Colonic mucosa (tissue), 4 donors: ENCODE results near the gene CDH15. TPM values are rescaled to one million over a fixed set of nuclear protein-coding genes. Genes with fewer than 3 reads are reported as not detected.

Experiments
- DNase-seq: peaks from one replicate; pipeline ENCODE4 v3.0.0-alpha.2; 2020
- H3K27ac ChIP-seq: fragments of 200-600 bp; one replicate; pipeline ENCODE4 v1.8.0; 2021
- H3K27me3 ChIP-seq: fragments of 200-600 bp; one replicate; pipeline ENCODE4 v1.8.0; 2021
- H3K36me3 ChIP-seq: fragments of 200-600 bp; one replicate; pipeline ENCODE4 v1.8.0; 2021
- H3K4me1 ChIP-seq: fragments of 200-600 bp; one replicate; pipeline ENCODE4 v1.8.0; 2021; ENCODE audit warnings: mild to moderate bottlenecking
- H3K4me3 ChIP-seq: fragments of 200-600 bp; one replicate; pipeline ENCODE4 v1.8.0; 2021
- H3K9ac ChIP-seq, 2 donors: one replicate each; pipeline ENCODE4 v1.7.0; 2013; ENCODE audit warnings: control low read depth in 2 of 2, low read depth in 2 of 2, low read length in 2 of 2
- H3K9me3 ChIP-seq: fragments of 200-600 bp; one replicate; pipeline ENCODE4 v1.8.0; 2021
- CTCF ChIP-seq: fragments of 200-600 bp; IDR thresholded peaks from one replicate; pipeline ENCODE4 v1.8.0; 2022; ENCODE audit warnings: antibody characterized with exemption, mild to moderate bottlenecking
- intact Hi-C: fragments of 100-400 bp; cut with DNase I; formaldehyde crosslinking; loops from one replicate; pipeline ENCODE4 v1.14.1; 2022
- total RNA-seq, 2 donors: library from RNA; stranded (reverse); fragmentation: NEBNext Ultra II Directional in 1 of 2; extraction: Animal tissue kit (Norgen Biotek cat#: 25700) in 1 of 2; gene quantifications; one replicate each; pipeline ENCODE4 v1.2.1, GENCODE V29; 2021
- donor health status: healthy.
- donor health status: DM: no; HTN: no; CAD: no.
- donor health status: DM: no; HTN: no; CAD: no.

Gene CDH15
- total RNA-seq, 2 donors from 2014 or later = not detected

DNA sequence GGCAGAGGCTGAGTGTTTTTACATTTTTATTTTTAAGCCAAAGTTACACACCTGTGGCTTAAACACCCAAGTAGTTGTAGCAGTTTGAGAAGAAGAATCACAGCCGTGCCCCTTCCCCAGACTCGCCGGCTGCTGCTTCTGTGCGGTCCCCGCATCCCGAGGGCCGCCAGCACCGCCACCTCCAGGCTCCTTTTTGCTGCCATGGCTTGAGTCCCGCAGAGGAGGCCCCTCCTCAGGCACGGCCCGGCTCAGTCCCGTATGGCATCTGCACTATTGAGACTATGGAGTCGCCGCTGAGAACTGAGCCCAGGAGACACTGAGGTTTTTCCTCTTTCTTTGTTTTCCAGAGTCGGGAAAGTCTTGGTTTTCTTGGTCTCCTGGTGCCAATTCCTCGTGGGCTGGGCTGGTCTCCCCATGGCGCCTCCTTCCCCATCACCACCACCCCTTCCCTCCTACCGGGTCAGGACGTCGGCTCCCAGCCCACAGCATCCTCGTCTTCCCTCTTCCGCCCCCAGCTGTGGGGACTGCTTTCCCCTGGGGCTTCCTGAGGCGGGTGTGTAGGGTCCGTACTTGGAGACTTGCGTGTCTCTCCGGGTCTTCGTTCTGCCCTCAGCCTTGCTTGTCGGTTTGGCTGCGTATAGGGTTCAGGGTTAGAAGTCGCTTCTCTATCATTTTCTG lies 32.6 kb upstream of the CDH15 start:
- Histone ChIP-seq H3K4me1 (no peaks in the 10 kb centered on the region), H3K4me3 (no peak overlapping the region), H3K27ac (no peak overlapping the region), H3K36me3 (no peaks in the 10 kb centered on the region), H3K9me3 (no peaks in the 10 kb centered on the region), H3K27me3 (no peaks in the 10 kb centered on the region), H3K9ac (no peak overlapping the region)
- intact Hi-C loops = no loop called here
- no peak for TF ChIP-seq CTCF
- DNase-seq = no peak

DNA sequence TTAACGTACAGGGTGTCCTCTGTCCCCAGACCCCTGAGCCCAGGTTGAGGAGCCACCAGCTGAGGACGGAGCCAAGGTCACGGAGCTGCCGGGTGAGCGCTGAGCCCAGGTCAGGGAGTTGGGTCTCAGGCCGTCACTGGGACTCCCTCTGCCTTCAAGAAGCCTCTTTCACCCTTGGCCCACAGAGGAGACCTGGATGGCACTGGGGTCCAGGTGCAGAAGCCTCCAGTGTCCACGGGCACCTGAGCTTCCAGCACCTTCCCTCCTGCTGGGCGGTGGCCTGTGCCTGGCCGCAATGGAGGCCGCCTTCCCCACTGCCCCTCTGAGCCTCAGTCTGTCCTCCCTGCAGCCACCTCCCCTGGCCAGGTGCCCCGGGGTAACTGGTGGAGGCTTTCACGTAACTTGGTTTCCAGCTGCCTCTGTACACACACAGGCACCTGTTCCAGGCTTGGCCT lies 31.6 kb upstream of the CDH15 start:
- Histone ChIP-seq H3K27ac (no peak overlapping the region), H3K9me3 (no peaks in the 10 kb centered on the region), H3K9ac (no peak overlapping the region), H3K4me1 (no peaks in the 10 kb centered on the region), H3K4me3 (no peak overlapping the region), H3K27me3 (no peaks in the 10 kb centered on the region), H3K36me3 (no peaks in the 10 kb centered on the region)
- intact Hi-C loops = no loop called here
- no peak for TF ChIP-seq CTCF
- DNase-seq = no peak

GRCh38 chr16:89140401-89140800 lies 31.1 kb upstream of the CDH15 start:
- Histone ChIP-seq H3K27ac (no peak overlapping the region), H3K4me1 (no peaks in the 10 kb centered on the region), H3K27me3 (no peaks in the 10 kb centered on the region), H3K4me3 (no peak overlapping the region), H3K9me3 (no peaks in the 10 kb centered on the region), H3K36me3 (no peaks in the 10 kb centered on the region), H3K9ac (no peak overlapping the region)
- no peak for TF ChIP-seq CTCF
- no peak for DNase-seq
- intact Hi-C loops = no loop called here

GRCh38 chr16:89140981-89141883 lies 30.3 kb upstream of the CDH15 start:
- intact Hi-C loops = no loop called here
- DNase-seq = no peak
- H3K27ac ChIP-seq = no peak overlapping the region
- H3K4me3 ChIP-seq = no peak overlapping the region
- TF ChIP-seq CTCF = no peak
- H3K9me3 ChIP-seq = no peaks in the 10 kb centered on the region
- H3K36me3 ChIP-seq = peaks cover 4% of the 10 kb centered on the region
- H3K9ac ChIP-seq = no peak overlapping the region
- H3K27me3 ChIP-seq = no peaks in the 10 kb centered on the region
- H3K4me1 ChIP-seq = no peaks in the 10 kb centered on the region

DNA sequence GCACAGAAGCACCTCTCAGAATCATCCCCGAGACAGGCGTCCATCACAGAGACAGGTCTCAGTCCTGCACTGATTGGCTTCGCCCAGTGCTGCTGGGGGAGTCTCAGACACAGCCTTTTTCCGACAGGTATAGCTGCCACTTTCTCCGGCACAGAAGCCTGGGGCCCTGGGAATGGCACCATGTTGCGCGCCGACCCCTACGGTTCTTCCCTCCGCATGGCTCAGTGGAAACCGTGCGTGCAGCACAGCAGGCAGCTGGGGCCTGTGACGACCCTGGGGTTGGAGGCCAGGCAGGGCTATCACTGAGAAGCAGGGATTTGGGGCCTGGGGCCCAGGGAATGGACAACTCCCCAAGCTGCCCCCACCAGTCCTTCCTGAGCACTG lies 29.7 kb upstream of the CDH15 start:
- intact Hi-C loops = no loop called here
- Histone ChIP-seq H3K27me3 (no peaks in the 10 kb centered on the region), H3K9ac (no peak overlapping the region), H3K4me1 (no peaks in the 10 kb centered on the region), H3K36me3 (peaks cover 4% of the 10 kb centered on the region), H3K4me3 (no peak overlapping the region), H3K27ac (no peak overlapping the region), H3K9me3 (no peaks in the 10 kb centered on the region)
- no peak for TF ChIP-seq CTCF
- no peak for DNase-seq
